ENCODE results near the gene MCF2L.
"Not testable (repeated sequence)": the region's sequence is repeated elsewhere in the genome, so short reads cannot be mapped to it uniquely, and the experiment has no call there.

MCF2L gene

GRCh38 chr13:113028336-113029060 is 59.5 kb downstream of the MCF2L start:
- DNase-seq (ENCODE audit: low read depth in 3 of 3, low spot score in 1 of 3) = no peak

GRCh38 chr13:113029061-113029445 is 60.0 kb downstream of the MCF2L start:
- DNase-seq (ENCODE audit: low read depth in 3 of 3, low spot score in 1 of 3) = no peak

GRCh38 chr13:113029487-113030258 is 60.7 kb downstream of the MCF2L start:
- peak in 2 of 3 donors; percentile 20 to 46 for DNase-seq (ENCODE audit: low read depth in 3 of 3, low spot score in 1 of 3)

- DNase-seq (ENCODE audit: low read depth in 3 of 3, low spot score in 1 of 3) = not testable (repeated sequence)
Measured at GRCh38 chr13:113030259-113030640, 61.2 kb downstream of the MCF2L start.

- DNase-seq (ENCODE audit: low read depth in 3 of 3, low spot score in 1 of 3) = no peak
Measured at GRCh38 chr13:113031465-113031864, 62.5 kb downstream of the MCF2L start.

GRCh38 chr13:113032291-113032690 is 63.3 kb downstream of the MCF2L start:
- DNase-seq (ENCODE audit: low read depth in 3 of 3, low spot score in 1 of 3) = no peak

- no peak for DNase-seq (ENCODE audit: low read depth in 3 of 3, low spot score in 1 of 3)
Measured at GRCh38 chr13:113033054-113033850, 64.2 kb downstream of the MCF2L start.

GRCh38 chr13:113034451-113035212 is 65.6 kb downstream of the MCF2L start:
- no peak for DNase-seq (ENCODE audit: low read depth in 3 of 3, low spot score in 1 of 3)

GRCh38 chr13:113035213-113035800 is 66.3 kb downstream of the MCF2L start:
- no peak for DNase-seq (ENCODE audit: low read depth in 3 of 3, low spot score in 1 of 3)

- DNase-seq (ENCODE audit: low read depth in 3 of 3, low spot score in 1 of 3) = no peak
Measured at GRCh38 chr13:113036401-113036800, 67.4 kb downstream of the MCF2L start.

- no peak for DNase-seq (ENCODE audit: low read depth in 3 of 3, low spot score in 1 of 3)
Measured at GRCh38 chr13:113040031-113040430, 71.0 kb downstream of the MCF2L start.

GRCh38 chr13:113040597-113041292 is 71.7 kb downstream of the MCF2L start:
- DNase-seq (ENCODE audit: low read depth in 3 of 3, low spot score in 1 of 3) = no peak

- DNase-seq (ENCODE audit: low read depth in 3 of 3, low spot score in 1 of 3) = no peak
Measured at GRCh38 chr13:113041293-113041690, 72.3 kb downstream of the MCF2L start.

- DNase-seq (ENCODE audit: low read depth in 3 of 3, low spot score in 1 of 3) = no peak
Measured at GRCh38 chr13:113041896-113042295, 72.9 kb downstream of the MCF2L start.

GRCh38 chr13:113042456-113042855 is 73.4 kb downstream of the MCF2L start:
- DNase-seq (ENCODE audit: low read depth in 3 of 3, low spot score in 1 of 3) = no peak

- no peak for DNase-seq (ENCODE audit: low read depth in 3 of 3, low spot score in 1 of 3)
Measured at GRCh38 chr13:113043001-113043630, 74.1 kb downstream of the MCF2L start.

- no peak for DNase-seq (ENCODE audit: low read depth in 3 of 3, low spot score in 1 of 3)
Measured at GRCh38 chr13:113043931-113044330, 74.9 kb downstream of the MCF2L start.

GRCh38 chr13:113044391-113045114 is 75.5 kb downstream of the MCF2L start:
- DNase-seq (ENCODE audit: low read depth in 3 of 3, low spot score in 1 of 3) = no peak

Data from stimulated activated CD4-positive, alpha-beta T cell treated with anti-CD3 and anti-CD28 coated beads, TNF-alpha, amount 100 ng/mL, for 1 hour (primary cell).